GM18507 (cell line): ENCODE measurements around the gene TFEB.
"Not testable (repeated sequence)": the region's sequence is repeated elsewhere in the genome, so short reads cannot be mapped to it uniquely, and the experiment has no call there.

Source experiments
- DNase-seq: peaks from one replicate; pipeline ENCODE4 v3.0.0; 2011; ENCODE audit warnings: low read depth; ENCODE audit not compliant: insufficient read length; ENCODE audit errors: extremely low spot score
- FAIRE-seq: peaks from 2 replicates; lab custom pipeline; 2011; peaks lifted over from hg19 to GRCh38; lab: Jason Lieb, UNC

The TFEB gene

GRCh38 chr6:41767112-41767833, 31.9 kb upstream of the TFEB start:
- FAIRE-seq = no peak
- no peak for DNase-seq

- DNase-seq, FAIRE-seq: not testable (repeated sequence)
These were observed 30.7 kb upstream of the TFEB start for GRCh38 chr6:41766043-41766664.

GRCh38 chr6:41763470-41763869, 28.1 kb upstream of the TFEB start:
- FAIRE-seq (no peak), DNase-seq (no peak)

DNA sequence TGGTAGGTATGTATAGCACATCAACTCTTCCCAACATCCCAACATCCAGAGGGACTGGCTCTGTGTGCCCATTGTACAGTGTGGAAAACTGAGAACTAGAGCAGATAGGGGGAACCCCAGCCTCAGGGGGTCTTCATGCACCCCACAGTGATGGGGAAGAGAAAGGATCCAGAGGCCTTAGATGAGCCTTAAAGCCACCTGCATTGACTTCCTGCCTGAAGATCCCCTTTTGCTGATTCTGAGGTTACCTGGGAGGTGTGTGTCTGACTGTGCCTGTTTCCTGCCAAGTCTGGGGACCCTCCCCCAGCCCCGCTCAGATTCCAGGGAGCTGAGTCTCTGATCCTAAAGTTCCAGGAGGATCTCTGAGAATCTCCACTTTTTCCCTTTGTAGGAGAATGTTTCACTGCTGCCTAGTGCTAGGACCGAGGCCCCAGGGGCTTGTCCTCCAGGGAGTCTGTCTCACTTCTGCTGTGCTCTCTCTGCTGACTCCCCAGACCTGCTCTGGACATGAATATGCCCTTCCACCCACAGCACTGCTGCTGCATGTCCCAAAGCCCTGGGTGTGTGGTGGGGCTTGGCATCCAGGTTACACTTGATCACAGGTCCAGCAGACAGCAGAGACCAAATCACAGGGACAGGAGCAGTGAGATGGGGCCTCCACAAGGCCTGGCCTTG, 24.6 kb upstream of the TFEB start:
- FAIRE-seq (no peak), DNase-seq (no peak)

DNA sequence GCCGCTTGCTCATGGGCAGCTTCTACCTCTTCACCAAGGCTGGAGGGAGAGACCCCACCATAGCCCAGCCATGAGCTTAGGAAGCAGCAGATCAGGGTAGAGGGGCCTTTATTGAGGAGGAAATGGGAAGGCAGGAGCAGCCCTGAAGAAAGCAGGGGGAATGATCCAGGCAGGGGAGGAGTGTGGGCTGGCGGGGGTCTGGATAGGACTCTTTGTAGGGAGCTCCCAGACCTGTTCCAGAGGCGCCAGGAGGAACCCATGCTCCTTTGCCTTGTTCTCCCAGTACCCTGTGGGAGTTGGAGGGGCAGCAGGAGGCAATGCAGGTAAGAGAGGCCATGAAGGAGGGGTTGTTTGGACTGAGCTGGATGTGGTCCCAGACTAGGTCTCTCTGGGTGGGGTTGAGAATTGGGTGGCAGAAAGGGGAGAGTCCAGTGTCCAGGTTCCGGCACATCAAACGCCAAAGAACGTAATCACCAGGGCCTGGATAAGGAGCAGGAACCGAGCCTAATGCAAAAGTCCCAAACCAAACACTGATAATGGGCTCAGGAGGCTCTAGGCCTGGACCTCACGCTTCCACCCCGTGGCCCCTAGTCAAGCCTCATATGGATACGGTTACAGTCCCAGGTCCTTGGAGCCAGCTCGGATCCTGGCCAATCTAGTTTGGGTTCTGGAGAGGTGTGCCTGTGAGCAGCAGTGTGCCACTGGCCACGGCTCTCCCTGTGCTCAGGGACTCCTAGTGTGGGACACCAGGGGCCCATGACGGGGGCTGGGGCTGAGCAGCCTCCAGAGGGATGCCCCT, 23.9 kb upstream of the TFEB start:
- DNase-seq (no peak), FAIRE-seq (no peak)

- FAIRE-seq (no peak), DNase-seq (no peak)
These were observed 23.2 kb upstream of the TFEB start for GRCh38 chr6:41758641-41759035.

DNA sequence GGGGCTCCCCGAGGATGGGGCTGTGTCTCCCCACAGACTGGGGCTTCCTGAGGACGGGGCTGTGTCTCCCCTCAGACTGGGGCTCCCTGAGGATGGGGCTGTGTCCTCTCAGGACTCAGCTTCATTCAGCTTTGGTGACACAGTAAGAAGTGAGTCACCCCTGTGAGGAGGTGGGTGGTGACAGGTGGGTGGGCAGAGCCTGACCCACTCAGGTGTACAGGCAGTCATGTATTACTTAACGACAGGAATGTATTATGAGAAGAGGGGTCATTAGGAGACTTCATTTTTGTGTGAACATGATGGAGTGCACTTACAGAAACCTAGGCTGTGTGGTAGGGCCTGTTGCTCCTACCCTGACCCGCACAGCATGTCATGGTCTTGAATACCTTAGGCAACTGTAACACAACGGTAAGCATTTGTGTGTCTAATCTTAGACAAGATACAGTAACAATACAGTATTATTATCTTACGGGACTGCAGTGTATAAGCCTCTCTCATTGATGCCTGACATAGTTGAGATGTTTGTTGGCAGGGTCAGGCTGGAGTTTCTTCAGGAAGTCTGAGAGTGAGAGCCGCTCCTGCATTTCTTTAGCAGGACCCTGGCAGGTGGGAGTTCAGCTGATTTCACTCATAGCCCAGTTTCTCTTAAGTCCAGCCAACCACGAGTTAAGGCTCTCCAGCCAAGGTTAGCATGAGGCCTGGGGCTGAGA, 22.7 kb upstream of the TFEB start:
- no peak for FAIRE-seq
- no peak for DNase-seq

- FAIRE-seq (no peak), DNase-seq (no peak)
These were observed 21.9 kb upstream of the TFEB start for GRCh38 chr6:41757271-41757670.

- FAIRE-seq (no peak), DNase-seq (no peak)
These were observed 20.9 kb upstream of the TFEB start for GRCh38 chr6:41756354-41756753.

DNA sequence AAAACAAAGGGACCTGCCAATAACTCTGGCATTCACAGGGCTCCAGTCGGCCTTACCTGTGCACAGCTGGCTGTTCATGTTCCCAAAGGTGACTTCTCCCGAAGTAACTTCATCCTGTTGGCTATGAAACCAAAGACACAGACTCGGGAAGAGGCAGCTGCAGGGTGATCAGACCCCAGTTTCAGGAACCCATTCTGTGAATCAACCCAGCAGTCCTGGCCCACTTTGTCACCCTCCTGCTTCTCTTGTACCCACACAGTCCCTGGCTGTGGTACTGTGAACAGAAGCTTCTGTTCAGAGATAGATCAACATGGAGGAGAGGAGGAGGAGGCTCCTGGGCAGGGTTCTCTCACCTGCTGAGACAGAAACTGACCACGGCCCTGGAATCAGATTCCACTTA, 20.5 kb upstream of the TFEB start:
- FAIRE-seq (no peak), DNase-seq (no peak)

- DNase-seq = no peak
- no peak for FAIRE-seq
These were observed 15.0 kb upstream of the TFEB start for GRCh38 chr6:41750374-41750773.

DNA sequence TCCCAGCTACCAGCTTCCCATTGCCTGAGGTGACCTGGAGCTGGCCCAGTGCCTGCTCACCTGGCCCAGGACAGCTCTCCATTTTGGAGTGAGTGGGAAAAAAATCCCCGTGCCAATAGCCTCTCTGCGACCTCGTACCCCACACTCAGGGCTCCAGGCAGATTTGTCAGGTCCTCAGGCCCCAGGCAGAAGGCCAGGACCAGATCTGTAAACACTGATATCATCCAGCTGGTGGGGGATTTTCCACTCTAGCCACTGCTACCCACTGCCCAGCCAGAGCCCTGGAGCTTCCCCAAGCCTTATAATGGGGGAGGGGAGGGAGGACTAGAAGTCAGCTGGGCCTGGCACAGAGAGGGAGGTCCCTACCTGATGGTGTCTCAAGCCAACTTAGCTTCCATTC, 13.1 kb upstream of the TFEB start:
- DNase-seq (no peak), FAIRE-seq (no peak)

GRCh38 chr6:41748102-41748477, 12.7 kb upstream of the TFEB start:
- DNase-seq (no peak), FAIRE-seq (no peak)

- DNase-seq (no peak), FAIRE-seq (no peak)
These were observed 12.1 kb upstream of the TFEB start, which contains the start of gene PGC for GRCh38 chr6:41747256-41748101. Gene PGC, minus strand, starts transcription at chr6:41747397. Its CDS starts 63 bp downstream, at chr6:41747334.

- FAIRE-seq (no peak), DNase-seq (no peak)
These were observed 10.7 kb upstream of the TFEB start for GRCh38 chr6:41746107-41746506.

GRCh38 chr6:41744236-41744787, 8.9 kb upstream of the TFEB start:
- no peak for FAIRE-seq
- DNase-seq = no peak

- FAIRE-seq (no peak), DNase-seq (no peak)
These were observed 8.2 kb upstream of the TFEB start for GRCh38 chr6:41743406-41744235.
